Vagina (tissue), 2 donors: ENCODE results near the gene C1QL1.

Experiments
- POLR2A ChIP-seq, 2 donors: fragments of 450-650 bp; IDR thresholded peaks; one replicate each; pipeline ENCODE4 v1.6.1; 2017; ENCODE audit warnings: antibody characterized with exemption in 2 of 2, mild to moderate bottlenecking in 2 of 2, moderate library complexity in 2 of 2
- TF ChIP-seq, protein P1 (sequence below), 3 experiments: fragments of 450-650 bp in 2 of 3; fragments of 200-600 bp in 1 of 3; sonication (generic) in 1 of 3; IDR thresholded peaks; one replicate each; pipeline ENCODE4 v1.5.1; 2017 to 2019; ENCODE audit warnings: antibody characterized with exemption in 3 of 3, mild to moderate bottlenecking in 2 of 3, moderate library complexity in 2 of 3

DNA sequence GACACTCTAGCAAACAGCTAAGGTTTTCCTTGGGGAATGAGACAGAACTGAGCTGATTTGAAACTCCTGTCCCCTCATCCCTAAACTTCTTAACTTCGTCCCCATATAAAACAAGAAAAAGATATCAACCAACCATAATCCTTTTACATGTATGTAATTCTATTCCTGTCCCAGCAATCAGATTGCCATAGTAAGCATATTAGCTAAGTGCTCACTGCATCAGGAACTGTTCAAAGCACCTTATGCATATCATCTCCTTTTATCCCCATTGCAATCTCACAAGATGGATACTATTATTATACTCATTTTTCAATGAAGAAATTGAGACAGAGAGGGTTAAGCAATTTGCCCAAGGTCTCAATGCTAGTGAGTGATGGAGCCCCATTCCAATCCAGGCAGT, 27.3 kb downstream of the C1QL1 start:
- TF ChIP-seq, protein P1, sequence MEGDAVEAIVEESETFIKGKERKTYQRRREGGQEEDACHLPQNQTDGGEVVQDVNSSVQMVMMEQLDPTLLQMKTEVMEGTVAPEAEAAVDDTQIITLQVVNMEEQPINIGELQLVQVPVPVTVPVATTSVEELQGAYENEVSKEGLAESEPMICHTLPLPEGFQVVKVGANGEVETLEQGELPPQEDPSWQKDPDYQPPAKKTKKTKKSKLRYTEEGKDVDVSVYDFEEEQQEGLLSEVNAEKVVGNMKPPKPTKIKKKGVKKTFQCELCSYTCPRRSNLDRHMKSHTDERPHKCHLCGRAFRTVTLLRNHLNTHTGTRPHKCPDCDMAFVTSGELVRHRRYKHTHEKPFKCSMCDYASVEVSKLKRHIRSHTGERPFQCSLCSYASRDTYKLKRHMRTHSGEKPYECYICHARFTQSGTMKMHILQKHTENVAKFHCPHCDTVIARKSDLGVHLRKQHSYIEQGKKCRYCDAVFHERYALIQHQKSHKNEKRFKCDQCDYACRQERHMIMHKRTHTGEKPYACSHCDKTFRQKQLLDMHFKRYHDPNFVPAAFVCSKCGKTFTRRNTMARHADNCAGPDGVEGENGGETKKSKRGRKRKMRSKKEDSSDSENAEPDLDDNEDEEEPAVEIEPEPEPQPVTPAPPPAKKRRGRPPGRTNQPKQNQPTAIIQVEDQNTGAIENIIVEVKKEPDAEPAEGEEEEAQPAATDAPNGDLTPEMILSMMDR (IDR thresholded peaks at IDR 0.05), result no peak
- no peak for TF ChIP-seq POLR2A (IDR thresholded peaks at IDR 0.05)
